ENCODE results near the gene UGT1A5. TPM values are rescaled to one million over a fixed set of nuclear protein-coding genes. Genes with fewer than 3 reads are reported as not detected.

The UGT1A5 gene
- total and polyA plus RNA-seq, 2 of the 8 experiments (the other 6 are each of a cell fraction or from before 2014, with no cell fraction given) = not detected

DNA sequence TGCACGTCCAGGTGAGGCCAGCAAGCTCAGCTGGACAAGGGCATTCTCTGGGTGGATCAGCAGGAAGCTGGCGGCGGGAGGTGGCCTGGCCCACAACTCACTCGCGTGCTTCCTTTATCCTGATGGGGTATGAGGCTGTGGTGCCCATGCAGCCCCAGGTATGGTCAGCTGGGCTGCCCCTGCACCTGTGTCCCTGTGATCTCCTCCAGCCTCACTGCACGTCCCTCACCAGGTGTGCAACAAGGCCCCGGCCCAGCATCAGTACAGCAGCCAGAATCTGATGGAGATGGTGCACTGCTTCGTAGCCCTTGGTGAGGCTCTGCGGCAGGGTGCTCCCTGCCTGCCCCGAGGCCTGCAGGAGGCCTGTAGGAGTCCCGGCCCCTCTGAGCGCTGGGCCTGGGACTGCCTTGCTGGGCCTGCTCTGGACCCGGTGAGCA lies 83.0 kb downstream of the UGT1A5 start:
- no peak overlapping the region for H2BK20ac ChIP-seq (ENCODE audit: low read length)
- H3K4me1 ChIP-seq (replicated peaks in 1 of 4; ENCODE audit: control insufficient read depth in 3 of 4, insufficient read depth in 4 of 4, low read length in 3 of 4) = no peaks in the 10 kb centered on the region
- H3K18ac ChIP-seq (ENCODE audit: extremely low read depth, low read length) = no peak overlapping the region
- H3K4ac ChIP-seq (replicated peaks; ENCODE audit: insufficient read length, low read depth, low read length) = no peak overlapping the region
- TF ChIP-seq EZH2 (IDR thresholded peaks at IDR 0.05; ENCODE audit: low read depth, low read length, severe bottlenecking) = no peak
- TF ChIP-seq KDM4A (IDR thresholded peaks at IDR 0.05; ENCODE audit: low read depth, low read length, severe bottlenecking) = no peak
- TF ChIP-seq SAP30 (IDR thresholded peaks at IDR 0.05; ENCODE audit: insufficient read depth, insufficient replicate concordance, low read length) = no peak
- TF ChIP-seq, protein P1, sequence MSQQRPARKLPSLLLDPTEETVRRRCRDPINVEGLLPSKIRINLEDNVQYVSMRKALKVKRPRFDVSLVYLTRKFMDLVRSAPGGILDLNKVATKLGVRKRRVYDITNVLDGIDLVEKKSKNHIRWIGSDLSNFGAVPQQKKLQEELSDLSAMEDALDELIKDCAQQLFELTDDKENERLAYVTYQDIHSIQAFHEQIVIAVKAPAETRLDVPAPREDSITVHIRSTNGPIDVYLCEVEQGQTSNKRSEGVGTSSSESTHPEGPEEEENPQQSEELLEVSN (IDR thresholded peaks at IDR 0.05) = no peak
- TF ChIP-seq TBP (IDR thresholded peaks at IDR 0.05; ENCODE audit: low read depth, low read length) = no peak
- no peak for TF ChIP-seq CBX8 (IDR thresholded peaks at IDR 0.05; ENCODE audit: borderline replicate concordance, low read depth, low read length)
- no peak for TF ChIP-seq FOSL1 (IDR thresholded peaks at IDR 0.05; ENCODE audit: insufficient read depth, low read depth, low read length)
- TF ChIP-seq RNF2 (IDR thresholded peaks at IDR 0.05; ENCODE audit: borderline replicate concordance, low read depth, low read length, missing control alignments, poor library complexity, severe bottlenecking) = no peak
- TF ChIP-seq CTBP2 (IDR thresholded peaks at IDR 0.05; ENCODE audit: borderline replicate concordance, insufficient read depth, insufficient read length, low read length) = no peak
- TF ChIP-seq MAFK (IDR thresholded peaks at IDR 0.05; ENCODE audit: low read depth, low read length) = no peak
- 90% methylated on average over 12 of the region's 13 CpGs; no CpG with 5 or more reads in 1 of the 2 experiments for WGBS, 2 experiments (ENCODE audit: extremely low coverage in 1 of 2, insufficient coverage in 1 of 2, insufficient read length in 1 of 2, insufficient replicate concordance in 2 of 2, low coverage in 1 of 2, low lambda C conversion rate in 2 of 2, missing lambda C conversion rate in 1 of 2)
- CTCF ChIA-PET (ENCODE audit: partially characterized antibody) = interaction anchor here (0.6 to 1.6 kb wide), 5 partner anchors 10 to 123 kb away, joined by 3 to 9 read pairs (median 3); no protein-coding TSS in a partner anchor
- H3K9me3 ChIP-seq (ENCODE audit: insufficient read depth in 2 of 2, low read depth in 1 of 2, low read length in 1 of 2) = peaks cover 0 to 5% of the 10 kb centered on the region in 2 experiments; a peak in 2 of 4 replicates
- H2BK12ac ChIP-seq (ENCODE audit: low read depth, low read length) = no peak overlapping the region
- no peak overlapping the region for H3K4me2 ChIP-seq (ENCODE audit: insufficient read depth in 1 of 2, low read depth in 2 of 2, low read length in 2 of 2)
- POLR2A ChIA-PET (ENCODE audit: partially characterized antibody) = no interaction called here
- H2BK120ac ChIP-seq (replicated peaks; ENCODE audit: low read depth, low read length) = no peak overlapping the region
- no peak overlapping the region for H2AFZ ChIP-seq (ENCODE audit: low read length)
- H3K4me3 ChIP-seq (ENCODE audit: extremely low read depth in 1 of 4, insufficient read depth in 2 of 4, low read depth in 3 of 4, low read length in 4 of 4) = no peak overlapping the region
- H3K79me2 ChIP-seq (ENCODE audit: control insufficient read depth in 1 of 2, insufficient read depth in 2 of 2, low read length in 2 of 2) = no peaks in the 10 kb centered on the region
- no peak overlapping the region for H2AK5ac ChIP-seq (ENCODE audit: low read depth, low read length)
- H2BK15ac ChIP-seq (ENCODE audit: low read length) = no peak overlapping the region
- no peaks in the 10 kb centered on the region for H3K36me3 ChIP-seq (ENCODE audit: control insufficient read depth in 2 of 4, insufficient read depth in 4 of 4, low read length in 3 of 4)
- H4K8ac ChIP-seq (ENCODE audit: extremely low read depth, insufficient read depth, low read length) = no peak overlapping the region
- no peaks in the 10 kb centered on the region for H3K23me2 ChIP-seq (ENCODE audit: low read depth, low read length)
- H3K56ac ChIP-seq (replicated peaks; ENCODE audit: insufficient read length, low read depth, low read length) = no peak overlapping the region
- H3K27me3 ChIP-seq (replicated peaks in 1 of 4; ENCODE audit: control insufficient read depth in 3 of 4, extremely low read depth in 1 of 4, insufficient read depth in 3 of 4, low read length in 3 of 4) = no peaks in the 10 kb centered on the region
- no peak overlapping the region for H4K91ac ChIP-seq (replicated peaks; ENCODE audit: insufficient read length, low read length)
- H3K14ac ChIP-seq (ENCODE audit: insufficient read length) = no peak overlapping the region
- no peak for FAIRE-seq
- no peak overlapping the region for H3K23ac ChIP-seq (ENCODE audit: insufficient read length)
- DNase-seq (ENCODE audit: low read depth in 1 of 2, low spot score in 2 of 2) = peak in 1 of 2 experiments; percentile 26
- no peak overlapping the region for H3K27ac ChIP-seq (ENCODE audit: low read depth, low read length)
- H3K9ac ChIP-seq (replicated peaks in 1 of 4; ENCODE audit: extremely low read depth in 1 of 4, low read depth in 3 of 4, low read length in 3 of 4) = no peak overlapping the region
- H3K79me1 ChIP-seq (ENCODE audit: low read depth, low read length) = no peaks in the 10 kb centered on the region
- H2BK5ac ChIP-seq (ENCODE audit: low read depth, low read length) = no peak overlapping the region
- no peaks in the 10 kb centered on the region for H4K20me1 ChIP-seq (replicated peaks in 1 of 2; ENCODE audit: control insufficient read depth in 1 of 2, insufficient read depth in 2 of 2, low read length in 2 of 2)
- no peak overlapping the region for H4K5ac ChIP-seq (ENCODE audit: insufficient read length, low read depth, low read length)

Data from H1 (cell line).